GM10266 (cell line): Measurements from ENCODE around the gene STEAP1B.

Experiments
- DNase-seq: peaks from one replicate; pipeline ENCODE4 v3.0.0; 2012; ENCODE audit errors: extremely low spot score
- TF ChIP-seq, protein P1 (sequence below): IDR thresholded peaks from 2 replicates; pipeline ENCODE4 v1.5.1; 2012; ENCODE audit warnings: mild to moderate bottlenecking, low read depth; ENCODE audit not compliant: control insufficient read depth, insufficient read depth; ENCODE audit errors: missing control alignments

STEAP1B gene

DNA sequence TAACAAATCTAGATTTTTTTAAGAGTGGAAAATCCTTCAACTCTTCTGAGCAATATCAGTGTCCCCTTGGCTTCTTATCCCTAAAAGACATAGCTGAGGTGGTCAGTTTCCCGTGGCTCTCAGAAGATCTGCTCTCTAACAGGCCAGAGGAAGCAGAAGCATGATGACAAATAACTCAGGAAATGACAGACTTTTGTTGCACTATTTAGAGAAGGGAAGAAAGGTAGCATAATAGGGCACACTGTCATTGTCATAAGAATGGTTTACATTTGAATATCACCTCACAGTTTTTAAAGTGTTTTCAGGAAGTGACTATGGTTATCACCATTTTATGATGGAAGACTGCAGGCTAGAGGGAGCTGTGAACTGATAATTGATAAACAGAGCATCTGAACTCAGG is 109.5 kb downstream of the STEAP1B start:
- no peak for DNase-seq
- TF ChIP-seq, protein P1, sequence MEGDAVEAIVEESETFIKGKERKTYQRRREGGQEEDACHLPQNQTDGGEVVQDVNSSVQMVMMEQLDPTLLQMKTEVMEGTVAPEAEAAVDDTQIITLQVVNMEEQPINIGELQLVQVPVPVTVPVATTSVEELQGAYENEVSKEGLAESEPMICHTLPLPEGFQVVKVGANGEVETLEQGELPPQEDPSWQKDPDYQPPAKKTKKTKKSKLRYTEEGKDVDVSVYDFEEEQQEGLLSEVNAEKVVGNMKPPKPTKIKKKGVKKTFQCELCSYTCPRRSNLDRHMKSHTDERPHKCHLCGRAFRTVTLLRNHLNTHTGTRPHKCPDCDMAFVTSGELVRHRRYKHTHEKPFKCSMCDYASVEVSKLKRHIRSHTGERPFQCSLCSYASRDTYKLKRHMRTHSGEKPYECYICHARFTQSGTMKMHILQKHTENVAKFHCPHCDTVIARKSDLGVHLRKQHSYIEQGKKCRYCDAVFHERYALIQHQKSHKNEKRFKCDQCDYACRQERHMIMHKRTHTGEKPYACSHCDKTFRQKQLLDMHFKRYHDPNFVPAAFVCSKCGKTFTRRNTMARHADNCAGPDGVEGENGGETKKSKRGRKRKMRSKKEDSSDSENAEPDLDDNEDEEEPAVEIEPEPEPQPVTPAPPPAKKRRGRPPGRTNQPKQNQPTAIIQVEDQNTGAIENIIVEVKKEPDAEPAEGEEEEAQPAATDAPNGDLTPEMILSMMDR: no peak

DNA sequence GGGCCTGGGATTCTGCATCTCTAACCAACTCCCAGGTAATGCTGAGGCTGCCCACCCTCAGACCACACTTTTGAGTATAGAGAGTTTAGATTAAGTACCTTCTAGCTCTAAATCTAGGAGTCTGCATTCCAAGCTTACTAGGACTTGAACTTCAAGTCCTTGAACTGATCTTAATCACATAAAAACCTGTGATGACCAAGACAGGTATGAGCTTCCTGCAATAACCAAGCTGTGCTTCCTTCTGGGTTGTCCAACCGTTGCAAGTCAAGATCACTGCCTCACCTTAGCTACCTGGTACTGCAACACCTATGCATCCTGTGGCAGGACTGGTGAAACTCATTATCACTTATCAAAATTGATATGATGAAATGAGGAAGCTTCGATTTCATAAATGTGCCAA is 110.1 kb downstream of the STEAP1B start:
- TF ChIP-seq, protein P1: no peak
- no peak for DNase-seq

DNA sequence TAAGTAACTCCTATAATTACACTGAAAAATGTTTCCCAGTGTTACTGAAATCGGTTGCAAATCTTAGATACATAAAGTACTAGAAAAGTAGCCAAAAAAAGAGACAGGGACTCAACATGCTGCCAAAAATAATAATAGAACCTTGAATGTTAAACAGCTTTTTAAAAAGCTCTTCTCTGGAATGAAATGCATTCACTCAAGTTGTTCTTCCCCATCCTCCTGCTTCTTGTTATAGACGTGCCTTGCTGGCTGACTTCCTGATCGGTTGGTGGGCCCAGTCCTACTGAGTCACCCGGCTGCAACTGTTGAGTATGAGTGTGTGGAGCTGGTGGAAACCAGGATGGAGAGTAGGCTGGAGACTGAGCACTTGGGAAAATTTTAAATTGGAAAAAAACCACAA is 112.4 kb downstream of the STEAP1B start:
- TF ChIP-seq, protein P1: no peak
- DNase-seq: no peak

DNA sequence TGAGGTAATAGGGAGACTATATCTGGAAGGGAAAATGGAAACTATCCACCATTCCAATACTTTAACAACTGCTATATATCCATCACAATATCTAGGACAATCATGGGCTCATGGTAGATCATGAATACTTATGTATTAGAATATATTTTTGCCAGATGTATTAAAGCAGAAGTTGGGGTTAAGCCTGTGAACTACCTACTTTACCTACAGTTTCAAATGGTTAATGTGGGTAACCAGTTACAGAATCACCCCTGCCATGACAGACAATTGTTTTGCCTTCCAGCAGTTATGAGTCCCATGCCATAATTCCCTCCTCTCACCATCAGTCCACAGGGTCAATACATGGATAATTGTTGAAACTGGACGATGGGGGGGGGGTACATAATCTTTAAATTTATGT is 113.1 kb downstream of the STEAP1B start:
- TF ChIP-seq, protein P1: no peak
- DNase-seq: peak; percentile 12

GRCh38 chr7:22386206-22386858 is 113.7 kb downstream of the STEAP1B start:
- TF ChIP-seq, protein P1: no peak
- DNase-seq: no peak

GRCh38 chr7:22385326-22385725 is 114.7 kb downstream of the STEAP1B start:
- TF ChIP-seq, protein P1: no peak
- DNase-seq: no peak

DNA sequence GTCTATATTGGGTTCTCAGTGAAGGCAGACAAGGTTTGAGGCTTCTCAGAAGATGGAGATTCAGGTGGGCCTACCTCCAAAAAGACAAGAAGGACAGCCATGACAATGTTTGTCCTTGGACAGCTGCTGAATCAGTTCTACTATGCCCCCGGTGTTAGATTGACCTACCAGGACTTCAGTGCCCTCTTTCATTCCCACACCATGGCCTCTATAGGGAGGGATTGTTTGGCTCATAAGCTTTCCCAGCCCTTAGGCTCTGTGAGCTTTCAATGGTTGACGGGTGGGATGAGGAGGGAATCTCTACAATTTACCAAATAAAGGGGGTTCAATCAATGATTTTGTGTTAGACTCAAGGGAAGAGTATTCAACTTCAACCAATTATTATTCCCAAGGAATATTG is 119.7 kb downstream of the STEAP1B start:
- no peak for DNase-seq

More for the DNA sequence above, 119.7 kb downstream of the STEAP1B start:
- TF ChIP-seq, protein P1: no peak
